ENCODE data around the gene BCAM. TPM values are rescaled to one million over a fixed set of nuclear protein-coding genes. Genes with fewer than 3 reads are reported as not detected.
A peak's percentile ranks its signal among the peaks of the same experiment; 100 is the strongest.

The BCAM gene
- total RNA-seq, 1 experiment from 2014 or later: 12.9 TPM

DNA sequence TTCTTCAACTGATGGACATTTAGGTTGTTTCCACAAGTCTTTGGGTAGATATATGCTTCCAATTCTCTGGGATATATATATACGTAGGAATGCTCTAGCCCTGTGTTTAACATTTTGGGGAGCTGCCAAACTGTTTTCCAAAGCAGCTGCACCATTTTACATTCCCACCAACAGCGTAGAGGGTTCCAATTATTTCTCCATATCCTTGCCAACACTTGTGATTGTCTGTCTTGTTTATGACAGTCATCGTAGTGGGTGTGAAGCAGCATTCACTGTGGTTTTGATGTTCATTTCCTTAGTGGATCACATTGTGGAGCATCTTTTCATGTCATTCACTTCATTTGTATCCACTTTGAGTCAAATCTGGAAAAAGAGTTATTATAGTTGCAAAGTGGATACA, 35.9 kb upstream of the BCAM start:
- TF ChIP-seq, protein P1, sequence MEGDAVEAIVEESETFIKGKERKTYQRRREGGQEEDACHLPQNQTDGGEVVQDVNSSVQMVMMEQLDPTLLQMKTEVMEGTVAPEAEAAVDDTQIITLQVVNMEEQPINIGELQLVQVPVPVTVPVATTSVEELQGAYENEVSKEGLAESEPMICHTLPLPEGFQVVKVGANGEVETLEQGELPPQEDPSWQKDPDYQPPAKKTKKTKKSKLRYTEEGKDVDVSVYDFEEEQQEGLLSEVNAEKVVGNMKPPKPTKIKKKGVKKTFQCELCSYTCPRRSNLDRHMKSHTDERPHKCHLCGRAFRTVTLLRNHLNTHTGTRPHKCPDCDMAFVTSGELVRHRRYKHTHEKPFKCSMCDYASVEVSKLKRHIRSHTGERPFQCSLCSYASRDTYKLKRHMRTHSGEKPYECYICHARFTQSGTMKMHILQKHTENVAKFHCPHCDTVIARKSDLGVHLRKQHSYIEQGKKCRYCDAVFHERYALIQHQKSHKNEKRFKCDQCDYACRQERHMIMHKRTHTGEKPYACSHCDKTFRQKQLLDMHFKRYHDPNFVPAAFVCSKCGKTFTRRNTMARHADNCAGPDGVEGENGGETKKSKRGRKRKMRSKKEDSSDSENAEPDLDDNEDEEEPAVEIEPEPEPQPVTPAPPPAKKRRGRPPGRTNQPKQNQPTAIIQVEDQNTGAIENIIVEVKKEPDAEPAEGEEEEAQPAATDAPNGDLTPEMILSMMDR (conservative IDR thresholded peaks at IDR 0.05; ENCODE audit: low read depth, low read length): no peak
- TF ChIP-seq EZH2phosphoT487 (IDR thresholded peaks at IDR 0.05; ENCODE audit: borderline replicate concordance, low read length): no peak
- TF ChIP-seq EZH2 (IDR thresholded peaks at IDR 0.05; ENCODE audit: low read length, unreplicated experiment): no peak
- BruUV-seq (replicated peaks): no TSS peak
- DNase-seq (no peak), ATAC-seq (no peak)
- CTCF ChIA-PET: interaction anchor here (0.6 to 0.9 kb wide), 2 partner anchors 32 to 49 kb away, joined by 3 to 5 read pairs; no protein-coding TSS in a partner anchor
- POLR2A ChIA-PET (ENCODE audit: unreplicated experiment): interaction anchor here (0.7 kb wide), 1 partner anchor 80 kb away, joined by 3 read pairs; no protein-coding TSS in a partner anchor
- no peaks in the 10 kb centered on the region for H4K20me1 ChIP-seq (ENCODE audit: low read length)
- H3K79me2 ChIP-seq (ENCODE audit: low read length): peaks cover 9% of the 10 kb centered on the region
- no peak overlapping the region for H3K4me3 ChIP-seq (ENCODE audit: low read length)
- no peaks in the 10 kb centered on the region for H3K9me3 ChIP-seq (ENCODE audit: low read length)
- peak overlapping the region; percentile 93; the same call in 1 of the 2 replicates for H3K27ac ChIP-seq (ENCODE audit: low read length)
- H3K27me3 ChIP-seq (ENCODE audit: low read length): no peaks in the 10 kb centered on the region
- no peaks in the 10 kb centered on the region for H3F3A ChIP-seq (ENCODE audit: low read length, unreplicated experiment)
- H3K4me1 ChIP-seq (ENCODE audit: insufficient read depth, low read length): peaks cover 44% of the 10 kb centered on the region
- intact Hi-C loops (cut with micrococcal nuclease): loop anchor here (5.0 kb wide), 3 partner anchors 34 to 121 kb away; partner anchors contain the start of genes BCAM and NECTIN2
- no peaks in the 10 kb centered on the region for H3K36me3 ChIP-seq (ENCODE audit: low read depth, low read length)
- no peak overlapping the region for H3K4me2 ChIP-seq (ENCODE audit: low read length)
- H2AFZ ChIP-seq (ENCODE audit: low read length): no peak overlapping the region
- no peaks in the 10 kb centered on the region for H3K9me2 ChIP-seq (replicated peaks; ENCODE audit: low read length)
- no peak overlapping the region for H3K9ac ChIP-seq (ENCODE audit: low read length)

GRCh38 chr19:44775676-44776240, 33.1 kb upstream of the BCAM start:
- peaks cover 28% of the 10 kb centered on the region for H3K79me2 ChIP-seq (ENCODE audit: low read length)
- peak overlapping the region; percentile 63; the same call in 1 of the 2 replicates for H3K4me2 ChIP-seq (ENCODE audit: low read length)
- ChIA-PET CTCF (no interaction called here), POLR2A (ENCODE audit: unreplicated experiment) (interaction anchor here (0.6 kb wide), 1 partner anchor 71 kb away, joined by 25 read pairs; the partner anchor contains the start of gene NECTIN2)
- no peaks in the 10 kb centered on the region for H3K9me3 ChIP-seq (ENCODE audit: low read length)
- H3K9me2 ChIP-seq (replicated peaks; ENCODE audit: low read length): no peaks in the 10 kb centered on the region
- TSS peak; percentile 60 for BruUV-seq (replicated peaks)
- H3F3A ChIP-seq (ENCODE audit: low read length, unreplicated experiment): no peaks in the 10 kb centered on the region
- no peak overlapping the region for H2AFZ ChIP-seq (ENCODE audit: low read length)
- ATAC-seq: no peak
- H3K27ac ChIP-seq (ENCODE audit: low read length): peak overlapping the region; percentile 81
- no peaks in the 10 kb centered on the region for H3K36me3 ChIP-seq (ENCODE audit: low read depth, low read length)
- no peak for DNase-seq
- H3K27me3 ChIP-seq (ENCODE audit: low read length): no peaks in the 10 kb centered on the region
- TF ChIP-seq EZH2 (IDR thresholded peaks at IDR 0.05; ENCODE audit: low read length, unreplicated experiment) (no peak), EZH2phosphoT487 (IDR thresholded peaks at IDR 0.05; ENCODE audit: borderline replicate concordance, low read length) (no peak)
- TF ChIP-seq, protein P1 (conservative IDR thresholded peaks at IDR 0.05; ENCODE audit: low read depth, low read length): no peak
- intact Hi-C loops (cut with micrococcal nuclease): no loop called here
- H3K4me3 ChIP-seq (ENCODE audit: low read length): no peak overlapping the region
- H3K4me1 ChIP-seq (ENCODE audit: insufficient read depth, low read length): peaks cover 44% of the 10 kb centered on the region
- H3K9ac ChIP-seq (ENCODE audit: low read length): peak overlapping the region; percentile 43
- H4K20me1 ChIP-seq (ENCODE audit: low read length): no peaks in the 10 kb centered on the region
